ENCODE measurements around the gene EIF4E1B.

GRCh38 chr5:176587398-176587797, 43.1 kb upstream of the EIF4E1B start:
- TF ChIP-seq HDGF (IDR thresholded peaks at IDR 0.05; ENCODE audit: borderline replicate concordance) (no peak), FOXA1 (IDR thresholded peaks at IDR 0.05) (no peak), BHLHE40 (IDR thresholded peaks at IDR 0.05; ENCODE audit: borderline replicate concordance) (no peak), CTBP1 (IDR thresholded peaks at IDR 0.05; ENCODE audit: borderline replicate concordance) (no peak)

Measured in HEK293T (cell line).